ENCODE data around the gene YBEY. TPM values are rescaled to one million over a fixed set of nuclear protein-coding genes. Genes with fewer than 3 reads are reported as not detected.

YBEY gene
- total RNA-seq, 2 experiments from 2014 or later, result 18.3 to 23.5 TPM

- H4K20me1 ChIP-seq (ENCODE audit: insufficient read depth, low read length), result no peaks in the 10 kb centered on the region
- no peaks in the 10 kb centered on the region for H3K9me3 ChIP-seq (ENCODE audit: low read length)
- intact Hi-C loops (cut with micrococcal nuclease; ENCODE audit: unreplicated experiment), result no loop called here
- peaks cover 87% of the 10 kb centered on the region for H3K36me3 ChIP-seq (ENCODE audit: insufficient read depth, low read length)
- no peak overlapping the region for H3K4me3 ChIP-seq (ENCODE audit: low read depth, low read length, poor library complexity, severe bottlenecking)
- H3K4me2 ChIP-seq (ENCODE audit: low read length), result no peak overlapping the region
- H3K9me2 ChIP-seq (ENCODE audit: insufficient read depth, low read length), result no peaks in the 10 kb centered on the region
- no TSS peak for BruUV-seq (replicated peaks)
- H3K79me2 ChIP-seq (ENCODE audit: insufficient read depth, low read depth, low read length), result no peaks in the 10 kb centered on the region
- no peak overlapping the region for H3K27ac ChIP-seq (ENCODE audit: low read depth, low read length, poor library complexity, severe bottlenecking)
- H2AFZ ChIP-seq (ENCODE audit: low read length), result no peak overlapping the region
- TF ChIP-seq CTCF (conservative IDR thresholded peaks at IDR 0.05; ENCODE audit: low read length), result no peak
- TF ChIP-seq EZH2phosphoT487 (IDR thresholded peaks at IDR 0.05; ENCODE audit: borderline replicate concordance, low read depth, low read length), result no peak
- CTCF ChIA-PET (ENCODE audit: unreplicated experiment), result no interaction called here
- no peak for DNase-seq (ENCODE audit: low spot score)
- H3K4me1 ChIP-seq (ENCODE audit: insufficient read depth, low read length, poor library complexity, severe bottlenecking), result peaks cover 27% of the 10 kb centered on the region
- POLR2A ChIA-PET, result no interaction called here
Measured at GRCh38 chr21:46255758-46256337, 30.3 kb upstream of the YBEY start.

DNA sequence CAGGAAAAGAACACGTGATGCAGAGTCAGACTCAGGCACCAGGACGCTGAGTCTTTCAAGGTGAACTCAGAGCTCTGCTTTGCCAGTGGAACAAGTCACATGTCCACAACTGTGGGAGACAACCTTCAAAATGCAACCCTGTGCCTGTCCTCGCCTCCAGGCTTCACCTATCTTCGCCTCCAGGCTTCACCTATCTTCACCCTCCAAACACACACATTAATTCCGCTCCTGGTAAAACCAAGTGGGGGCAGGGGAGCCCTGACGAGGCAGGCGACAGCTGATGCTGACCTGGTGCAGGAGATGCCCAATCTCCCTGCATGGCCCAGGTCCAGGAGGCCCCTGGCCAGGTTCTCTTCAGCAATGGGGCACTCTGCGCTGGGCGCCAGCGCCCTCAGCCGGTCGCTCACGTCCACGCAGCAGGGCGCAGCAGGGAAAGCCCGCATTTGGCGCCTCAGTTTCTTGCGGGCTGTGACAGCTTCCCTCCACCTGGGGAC is 29.6 kb upstream of the YBEY start:
- POLR2A ChIA-PET, result no interaction called here
- Histone ChIP-seq H3K4me3 (ENCODE audit: low read depth, low read length, poor library complexity, severe bottlenecking) (no peak overlapping the region), H4K20me1 (ENCODE audit: insufficient read depth, low read length) (no peaks in the 10 kb centered on the region), H3K79me2 (ENCODE audit: insufficient read depth, low read depth, low read length) (no peaks in the 10 kb centered on the region), H3K36me3 (ENCODE audit: insufficient read depth, low read length) (peaks cover 87% of the 10 kb centered on the region), H3K4me1 (ENCODE audit: insufficient read depth, low read length, poor library complexity, severe bottlenecking) (peaks cover 20% of the 10 kb centered on the region), H3K9me2 (ENCODE audit: insufficient read depth, low read length) (no peaks in the 10 kb centered on the region), H2AFZ (ENCODE audit: low read length) (no peak overlapping the region), H3K4me2 (ENCODE audit: low read length) (no peak overlapping the region), H3K9me3 (ENCODE audit: low read length) (no peaks in the 10 kb centered on the region), H3K27ac (ENCODE audit: low read depth, low read length, poor library complexity, severe bottlenecking) (no peak overlapping the region)
- intact Hi-C loops (cut with micrococcal nuclease; ENCODE audit: unreplicated experiment), result no loop called here
- CTCF ChIA-PET (ENCODE audit: unreplicated experiment), result no interaction called here
- TF ChIP-seq CTCF (conservative IDR thresholded peaks at IDR 0.05; ENCODE audit: low read length) (no peak), EZH2phosphoT487 (IDR thresholded peaks at IDR 0.05; ENCODE audit: borderline replicate concordance, low read depth, low read length) (no peak)
- DNase-seq (ENCODE audit: low spot score), result no peak
- BruUV-seq (replicated peaks), result no TSS peak

GRCh38 chr21:46264046-46264689 is 22.0 kb upstream of the YBEY start:
- Histone ChIP-seq H3K9me2 (ENCODE audit: insufficient read depth, low read length) (no peaks in the 10 kb centered on the region), H3K9me3 (ENCODE audit: low read length) (no peaks in the 10 kb centered on the region), H3K4me1 (ENCODE audit: insufficient read depth, low read length, poor library complexity, severe bottlenecking) (no peaks in the 10 kb centered on the region), H3K4me3 (ENCODE audit: low read depth, low read length, poor library complexity, severe bottlenecking) (no peak overlapping the region), H3K36me3 (ENCODE audit: insufficient read depth, low read length) (peaks cover 85% of the 10 kb centered on the region), H3K27ac (ENCODE audit: low read depth, low read length, poor library complexity, severe bottlenecking) (no peak overlapping the region), H2AFZ (ENCODE audit: low read length) (no peak overlapping the region), H4K20me1 (ENCODE audit: insufficient read depth, low read length) (no peaks in the 10 kb centered on the region), H3K79me2 (ENCODE audit: insufficient read depth, low read depth, low read length) (no peaks in the 10 kb centered on the region), H3K4me2 (ENCODE audit: low read length) (no peak overlapping the region)
- no peak for DNase-seq (ENCODE audit: low spot score)
- intact Hi-C loops (cut with micrococcal nuclease; ENCODE audit: unreplicated experiment), result no loop called here
- no peak for TF ChIP-seq EZH2phosphoT487 (IDR thresholded peaks at IDR 0.05; ENCODE audit: borderline replicate concordance, low read depth, low read length)
- TF ChIP-seq CTCF (conservative IDR thresholded peaks at IDR 0.05; ENCODE audit: low read length), result no peak
- no TSS peak for BruUV-seq (replicated peaks)
- POLR2A ChIA-PET, result no interaction called here
- CTCF ChIA-PET (ENCODE audit: unreplicated experiment), result no interaction called here
